ENCODE results near the gene ANGEL1.

Gene ANGEL1

GRCh38 chr14:76820700-76821099, 8.0 kb upstream of the ANGEL1 start:
- DNase-seq, result no peak

DNA sequence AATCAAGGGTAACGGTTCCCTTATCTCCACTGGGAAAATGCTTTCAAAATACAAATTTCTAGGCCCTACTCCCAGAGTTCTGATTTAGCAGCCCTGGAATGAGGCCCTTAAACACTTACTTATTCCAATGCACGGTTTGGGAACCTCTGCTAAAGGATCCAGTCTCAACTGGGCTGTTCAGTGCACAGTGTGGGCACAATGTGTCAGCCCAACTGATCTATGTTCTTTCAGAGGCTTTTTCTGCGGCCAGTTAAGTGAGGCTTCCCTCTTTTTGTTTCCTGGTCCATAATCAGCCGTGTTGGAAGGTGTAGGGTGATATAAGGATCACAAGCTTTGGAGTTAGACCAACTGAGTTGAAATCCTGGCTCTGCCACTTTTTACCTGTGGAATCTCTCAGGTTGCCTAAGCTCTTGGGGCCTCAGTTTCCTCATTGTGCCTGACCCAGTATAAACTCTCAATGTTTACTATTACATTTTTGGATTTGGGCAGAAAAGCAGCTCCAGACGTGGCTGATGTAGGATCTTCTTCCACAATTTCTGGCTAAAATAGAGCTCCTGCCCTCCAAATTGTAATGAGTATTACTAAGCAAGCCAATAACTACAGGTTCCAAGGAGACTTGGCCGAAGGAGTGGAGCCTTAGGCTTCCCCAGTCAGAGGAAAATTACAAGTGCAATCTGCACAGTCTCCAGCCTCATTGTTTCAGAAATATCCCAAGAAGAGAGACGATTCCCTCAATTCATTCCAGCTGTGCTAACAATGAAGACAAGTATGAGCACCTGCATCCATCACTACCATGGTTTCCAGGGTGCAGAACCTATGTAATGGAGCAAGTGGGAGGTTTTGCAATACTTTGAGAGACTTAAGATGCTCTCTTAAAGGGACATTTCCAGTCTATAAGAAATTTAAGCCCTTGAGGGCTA, 2.3 kb upstream of the ANGEL1 start:
- no peak for DNase-seq

DNA sequence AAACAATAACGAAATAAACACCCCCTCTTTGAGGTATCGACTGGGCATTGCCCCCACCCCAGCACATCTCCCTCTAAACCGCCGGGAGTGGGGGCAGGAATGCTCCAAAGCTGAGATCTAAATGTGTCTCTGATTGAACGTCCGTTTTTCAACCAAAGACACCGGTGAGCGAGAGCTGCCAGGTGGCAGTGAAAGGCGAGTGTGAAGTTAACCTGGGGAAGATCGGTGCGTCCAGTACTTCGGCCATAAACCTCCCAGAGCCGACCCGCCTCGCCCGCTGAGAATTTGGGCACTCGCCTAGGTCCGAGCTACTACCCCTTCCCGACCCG, 625 bp downstream of the ANGEL1 start:
- peak in 1 of 2 donors; percentile 12 for DNase-seq

- no peak for DNase-seq
Observed at GRCh38 chr14:76811561-76811960, 1.1 kb downstream of the ANGEL1 start.

GRCh38 chr14:76810953-76811400, 1.7 kb downstream of the ANGEL1 start:
- DNase-seq, result peak; percentile 35 to 46

- no peak for DNase-seq
Observed at GRCh38 chr14:76810525-76810924, 2.2 kb downstream of the ANGEL1 start.

- no peak for DNase-seq
Observed at GRCh38 chr14:76808990-76809389, 3.7 kb downstream of the ANGEL1 start.

DNA sequence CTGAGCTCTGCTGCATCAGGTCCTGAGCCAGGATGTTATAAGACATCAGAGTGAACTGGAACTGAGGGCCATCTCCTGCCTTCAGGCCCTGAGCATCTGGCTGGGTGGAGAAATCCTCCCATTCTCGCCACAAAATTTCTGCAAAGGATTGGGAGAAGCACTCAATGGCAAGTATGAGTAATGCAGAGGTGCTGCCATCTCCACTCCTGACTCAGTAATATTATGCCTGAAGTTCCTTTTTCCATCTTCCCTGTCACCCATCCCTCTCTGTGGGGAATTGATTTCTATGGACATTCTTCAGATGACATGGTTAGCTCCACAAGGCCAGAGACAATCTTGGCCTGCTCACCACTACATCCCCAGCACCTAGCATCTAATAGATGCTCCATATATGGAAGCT, 4.7 kb downstream of the ANGEL1 start:
- DNase-seq, result no peak

GRCh38 chr14:76806446-76806845, 6.2 kb downstream of the ANGEL1 start:
- DNase-seq, result no peak

GRCh38 chr14:76793956-76794355, 18.7 kb downstream of the ANGEL1 start:
- no peak for DNase-seq

DNA sequence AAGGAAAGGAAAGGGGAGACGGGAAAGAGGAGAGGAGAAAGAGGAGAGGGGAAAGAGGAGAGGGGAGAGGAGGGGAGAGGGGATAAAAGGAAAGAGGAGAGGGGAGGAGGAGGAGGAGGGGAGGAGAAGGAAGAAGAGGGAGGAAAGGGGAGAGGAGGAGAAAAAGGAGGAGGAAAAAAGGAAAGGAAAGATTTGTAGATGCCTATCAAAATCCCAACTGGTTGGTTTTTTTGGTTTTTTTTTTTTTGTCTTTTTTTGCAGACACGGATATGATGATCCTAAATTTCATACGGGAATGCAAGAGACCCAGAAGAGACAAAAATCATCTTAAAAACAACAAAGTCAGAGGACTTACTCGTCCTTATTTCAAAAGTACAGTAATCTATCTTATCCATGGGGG, 19.4 kb downstream of the ANGEL1 start:
- no peak for DNase-seq

DNA sequence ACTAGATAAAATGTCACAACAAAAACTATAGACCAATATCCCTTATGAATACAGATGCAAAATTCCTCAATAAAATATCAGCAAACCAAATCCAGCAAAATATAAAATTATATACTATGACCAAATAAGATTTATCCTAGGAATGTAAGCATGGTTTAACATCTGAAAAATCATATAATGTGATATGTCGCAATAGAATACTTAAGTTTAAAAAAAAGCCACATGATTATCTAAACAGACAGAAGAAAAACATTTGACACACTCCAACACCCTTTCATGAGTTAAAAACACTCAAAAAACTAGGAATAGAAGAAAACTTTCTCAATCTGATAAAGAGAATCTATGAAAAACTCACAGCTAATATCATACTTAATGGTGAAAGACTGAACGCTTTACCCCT, 20.3 kb downstream of the ANGEL1 start:
- no peak for DNase-seq

DNA sequence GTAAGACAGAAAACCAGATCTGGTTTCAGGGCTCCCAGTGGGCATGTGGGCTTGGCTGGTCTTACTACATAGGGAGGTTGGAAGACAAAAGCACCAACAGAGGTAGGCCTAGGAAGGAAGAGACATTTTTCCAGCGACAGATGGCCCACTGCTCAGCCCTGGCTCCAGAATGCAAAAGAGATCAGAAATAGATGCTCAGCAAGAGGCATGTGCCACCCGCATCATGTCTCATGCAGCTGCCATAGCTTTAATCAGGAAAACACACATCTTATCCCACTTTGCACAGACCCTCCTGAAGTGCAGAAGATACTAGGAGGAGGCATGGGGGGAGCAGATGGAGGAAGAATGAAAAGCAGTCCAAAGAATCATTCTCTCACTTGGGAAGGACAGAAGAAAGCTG, 26.1 kb downstream of the ANGEL1 start:
- no peak for DNase-seq

- DNase-seq, result peak; percentile 71 to 74
Observed at GRCh38 chr14:76784881-76785280, 27.8 kb downstream of the ANGEL1 start.

DNA sequence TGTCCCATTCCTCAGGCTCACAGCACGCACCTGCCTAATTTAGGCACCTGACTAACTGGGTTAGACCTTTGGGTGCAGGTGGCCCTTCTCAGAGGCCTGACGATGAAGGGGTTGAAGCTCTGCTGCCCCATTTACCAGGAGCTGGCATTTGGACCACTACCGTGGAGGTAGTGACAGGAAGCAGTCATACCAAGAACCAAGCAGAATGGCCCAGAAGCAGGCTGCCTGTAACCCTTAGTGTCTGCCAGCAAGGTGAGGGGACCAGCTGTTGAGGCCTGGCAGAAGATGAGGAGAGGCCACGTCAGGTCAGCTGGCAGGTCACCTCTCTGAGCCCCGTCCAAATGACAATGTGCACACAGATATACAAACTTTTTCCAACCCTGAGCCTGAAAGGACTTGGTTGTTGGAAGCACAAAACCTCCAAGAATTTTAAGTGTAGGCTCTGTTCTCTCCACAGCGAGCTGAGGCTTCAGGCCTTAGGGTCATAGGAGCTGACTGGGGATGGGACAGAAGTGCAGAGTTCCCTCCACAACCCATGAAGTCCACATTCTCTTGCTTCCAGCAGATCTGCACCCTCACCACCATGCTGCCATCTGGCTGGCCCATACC, 28.3 kb downstream of the ANGEL1 start:
- DNase-seq, result no peak

DNA sequence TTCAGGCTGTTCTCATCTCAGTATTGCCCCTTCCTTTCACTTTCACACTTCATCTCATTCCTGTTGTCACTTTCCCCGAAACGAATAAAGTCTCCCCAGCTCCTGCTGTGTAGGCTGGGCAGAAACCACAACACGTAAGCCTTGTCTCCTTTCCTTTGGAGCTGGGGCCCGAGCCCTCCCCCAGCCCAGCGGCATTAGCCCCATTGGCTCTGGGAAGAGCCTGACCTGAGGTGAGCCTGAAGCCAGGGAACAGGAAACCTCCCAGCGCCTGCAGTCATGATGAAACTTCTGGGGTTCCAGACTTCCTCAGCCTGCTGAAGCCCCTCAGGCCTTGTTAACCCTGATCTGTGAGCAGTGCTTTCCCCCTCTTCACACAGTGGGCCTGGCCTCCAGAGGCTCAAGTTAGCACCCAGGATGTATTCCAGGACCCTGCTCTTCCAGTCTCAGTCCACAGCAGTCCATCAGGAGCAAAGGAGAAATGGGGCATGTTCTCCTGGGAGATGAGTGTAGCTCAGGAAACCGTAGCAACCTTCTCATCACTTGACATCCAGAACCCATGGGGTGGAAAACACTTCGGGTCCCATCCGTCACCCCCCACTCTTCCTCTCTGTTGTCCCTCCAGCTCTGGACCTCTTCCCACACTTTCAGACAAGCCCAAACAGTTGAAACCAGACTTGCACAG, 29.7 kb downstream of the ANGEL1 start:
- no peak for DNase-seq

DNA sequence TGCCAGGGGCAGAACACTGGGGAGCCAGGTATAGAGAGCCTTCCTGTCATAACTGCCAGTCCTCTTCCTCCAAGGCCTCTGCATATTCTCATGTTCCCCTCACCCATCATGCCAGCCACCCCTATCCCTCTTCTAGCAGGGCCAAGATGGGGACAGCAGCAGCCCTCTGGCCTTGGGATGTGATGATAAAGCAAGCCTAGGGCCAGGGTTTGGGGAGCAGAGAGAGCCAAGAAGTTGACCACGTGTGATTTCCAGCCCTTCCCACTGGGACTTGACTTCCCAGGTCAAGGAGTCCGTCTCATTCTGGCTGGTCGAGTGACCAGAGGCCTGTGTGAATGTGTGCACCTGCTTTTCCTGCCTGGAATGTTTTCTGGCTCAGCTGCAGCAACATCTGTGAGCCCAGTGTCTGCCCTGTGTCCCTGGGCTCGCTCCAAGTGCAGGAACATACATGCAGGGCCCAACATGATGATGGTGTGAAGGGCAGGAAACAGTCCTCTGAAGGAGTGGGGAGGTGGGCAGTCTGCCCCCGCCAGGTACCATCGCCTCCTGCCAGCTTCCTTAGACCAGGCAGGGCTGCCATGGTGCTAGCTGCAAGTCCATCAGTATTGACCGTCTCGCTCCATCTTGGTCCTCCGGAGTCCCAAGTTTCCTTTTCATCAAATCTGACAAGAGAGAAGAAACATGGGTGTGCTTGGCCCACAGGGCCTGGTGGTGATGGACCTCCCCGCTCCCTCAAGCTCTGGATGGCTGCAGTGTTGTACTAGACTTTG, 30.4 kb downstream of the ANGEL1 start:
- DNase-seq, result no peak

- no peak for DNase-seq
Observed at GRCh38 chr14:76781648-76782051, 31.0 kb downstream of the ANGEL1 start.

GRCh38 chr14:76780875-76781647, 31.6 kb downstream of the ANGEL1 start:
- no peak for DNase-seq

GRCh38 chr14:76780360-76780759, 32.3 kb downstream of the ANGEL1 start:
- no peak for DNase-seq

DNA sequence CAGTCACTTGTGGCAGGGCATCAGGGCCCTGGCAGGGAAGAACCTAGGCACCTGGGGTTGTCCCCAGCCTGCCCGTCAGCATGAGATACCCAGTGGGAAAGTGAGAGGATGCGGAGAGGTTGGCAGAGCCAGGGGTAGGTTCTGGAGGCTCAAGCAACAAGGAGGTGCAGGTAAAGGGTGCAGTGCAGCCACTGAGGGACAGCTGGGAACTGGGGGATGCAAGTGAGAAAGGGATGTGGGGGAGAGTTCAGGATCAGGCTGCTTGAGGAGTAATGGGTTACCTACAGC, 32.7 kb downstream of the ANGEL1 start:
- no peak for DNase-seq

- no peak for DNase-seq
Observed at GRCh38 chr14:76779221-76780057, 33.2 kb downstream of the ANGEL1 start.

All from CD4-positive, alpha-beta T cell treated with Interleukin-1 beta for 1 hour (primary cell).